HG03457 (cell line): ENCODE results near the gene ARGLU1.

Source experiments
- ATAC-seq: cut with Tn5 transposase; IDR thresholded peaks from one replicate; pipeline ENCODE4 v1.9.1; 2021; ENCODE audit warnings: moderate number of reproducible peaks; ENCODE audit not compliant: unreplicated experiment

The ARGLU1 gene

GRCh38 chr13:106550570-106551135 is 17.3 kb downstream of the ARGLU1 start:
- ATAC-seq: no peak

GRCh38 chr13:106548064-106548696 is 19.8 kb downstream of the ARGLU1 start:
- ATAC-seq: no peak

- ATAC-seq: no peak
Observed at GRCh38 chr13:106541826-106542225, 26.1 kb downstream of the ARGLU1 start.

GRCh38 chr13:106540613-106541012 is 27.3 kb downstream of the ARGLU1 start:
- no peak for ATAC-seq

- no peak for ATAC-seq
Observed at GRCh38 chr13:106537521-106537920, 30.4 kb downstream of the ARGLU1 start.

- ATAC-seq: peak; percentile 43
Observed at GRCh38 chr13:106536244-106537034, 31.5 kb downstream of the ARGLU1 start.

- ATAC-seq: peak; percentile 96
Observed at GRCh38 chr13:106535552-106536243, 32.2 kb downstream of the ARGLU1 start, which contains the start of gene EFNB2. EFNB2 (minus strand) TSS chr13:106535662; CDS start chr13:106534964, 698 bp downstream.

- peak; percentile 11 for ATAC-seq
Observed at GRCh38 chr13:106534639-106535551, 33.0 kb downstream of the ARGLU1 start.

- no peak for ATAC-seq
Observed at GRCh38 chr13:106533943-106534638, 33.8 kb downstream of the ARGLU1 start.

- no peak for ATAC-seq
Observed at GRCh38 chr13:106533101-106533942, 34.6 kb downstream of the ARGLU1 start.

- no peak for ATAC-seq
Observed at GRCh38 chr13:106532111-106532929, 35.6 kb downstream of the ARGLU1 start.

GRCh38 chr13:106530980-106531481 is 36.9 kb downstream of the ARGLU1 start:
- no peak for ATAC-seq

GRCh38 chr13:106530171-106530851 is 37.6 kb downstream of the ARGLU1 start:
- no peak for ATAC-seq

- no peak for ATAC-seq
Observed at GRCh38 chr13:106529415-106530170, 38.3 kb downstream of the ARGLU1 start.

- no peak for ATAC-seq
Observed at GRCh38 chr13:106528718-106529414, 39.1 kb downstream of the ARGLU1 start.

- ATAC-seq: no peak
Observed at GRCh38 chr13:106527826-106528225, 40.1 kb downstream of the ARGLU1 start.
